A549 treated with GW870086 at 1 μM for 4 hours (cell line): ENCODE data around the gene TMEM223. TPM values are rescaled to one million over a fixed set of nuclear protein-coding genes. Genes with fewer than 3 reads are reported as not detected.

ENCODE experiments used
- total RNA-seq: library from RNA; stranded (reverse); fragments of 200-300 nt; extraction: Qiagen RNA extraction; gene quantifications from 5 replicates; pipeline ENCODE4 v1.2.3, GENCODE V29; 2022; ENCODE audit warnings: low read depth

Gene TMEM223
- 18.0 to 29.5 TPM (median 28.1 TPM) in 5 replicates for total RNA-seq

GRCh38 chr11:62791501-62792201 is at the start of gene TMEM223:
TSS of gene TMEM223 (minus strand) at chr11:62792006. CDS start at chr11:62791994, 12 bp downstream.

GRCh38 chr11:62839050-62839945 is 47.5 kb upstream of the TMEM223 start, which contains the start of gene WDR74:
TSS of gene WDR74 (minus strand) at chr11:62839590. CDS start at chr11:62839570, 20 bp downstream.

GRCh38 chr11:62832336-62833234 is 40.8 kb upstream of the TMEM223 start, which contains the start of gene TEX54:
TSS of gene TEX54 (minus strand) at chr11:62832841.

GRCh38 chr11:62831520-62832335 is 39.9 kb upstream of the TMEM223 start, which contains the start of gene STX5:
TSS of gene STX5 (minus strand) at chr11:62832051. CDS start at chr11:62831243, 808 bp downstream.

GRCh38 chr11:62805076-62805892 is 13.5 kb upstream of the TMEM223 start, which contains the start of gene NXF1:
TSS of gene NXF1 (minus strand) at chr11:62805440. CDS start at chr11:62805356, 84 bp downstream.

GRCh38 chr11:62787005-62787759 is 4.6 kb downstream of the TMEM223 start, which contains the start of gene TMEM179B:
TSS of gene TMEM179B (plus strand) at chr11:62787402. CDS start at chr11:62787432, 30 bp downstream.

GRCh38 chr11:62771144-62772021 is 20.4 kb downstream of the TMEM223 start, which contains the start of gene TAF6L:
TSS of gene TAF6L (plus strand) at chr11:62771396. CDS start at chr11:62775784, 4,388 bp downstream.

GRCh38 chr11:62753736-62754603 is 37.8 kb downstream of the TMEM223 start, which contains the start of gene ZBTB3:
TSS of gene ZBTB3 (minus strand) at chr11:62754160. CDS start at chr11:62753664, 496 bp downstream.

Other genes with a start within 250 kb of the TMEM223 start
- 304 to 395 TPM (median 360 TPM) in 5 replicates for gene AHNAK, start 245.2 kb downstream of the TMEM223 start, total RNA-seq
- 1,850 to 2,033 TPM (median 1,975 TPM) in 5 replicates for gene EEF1G, start 218.1 kb downstream of the TMEM223 start, total RNA-seq
- 12.2 to 15.0 TPM (median 14.7 TPM) in 5 replicates for gene TUT1, start 200.5 kb downstream of the TMEM223 start, total RNA-seq
- 82.9 to 91.9 TPM (median 87.9 TPM) in 5 replicates for gene MTA2, start 190.1 kb downstream of the TMEM223 start, total RNA-seq
- gene EML3, start 179.2 kb downstream of the TMEM223 start, total RNA-seq, result 17.5 to 23.8 TPM (median 22.3 TPM) in 5 replicates
- gene ROM1, start 178.7 kb downstream of the TMEM223 start, total RNA-seq, result 3.7 to 5.5 TPM (median 4.0 TPM) in 5 replicates
- gene B3GAT3, start 170.0 kb downstream of the TMEM223 start, total RNA-seq, result 41.9 to 58.0 TPM (median 50.7 TPM) in 5 replicates
- 237 to 277 TPM (median 252 TPM) in 5 replicates for gene GANAB, start 145.4 kb downstream of the TMEM223 start, total RNA-seq
- gene INTS5, start 138.7 kb downstream of the TMEM223 start, total RNA-seq, result 16.8 to 21.9 TPM (median 20.6 TPM) in 5 replicates
- 128 to 151 TPM (median 135 TPM) in 5 replicates for gene C11orf98, start 126.8 kb downstream of the TMEM223 start, total RNA-seq
- 10.6 to 15.9 TPM (median 12.7 TPM) in 5 replicates for gene CSKMT, start 126.7 kb downstream of the TMEM223 start, total RNA-seq
- 26.5 to 36.8 TPM (median 35.2 TPM) in 5 replicates for gene UQCC3, start 120.3 kb downstream of the TMEM223 start, total RNA-seq
- 3.8 to 4.6 TPM (median 4.2 TPM) in 5 replicates for gene LBHD1, start 119.7 kb downstream of the TMEM223 start, total RNA-seq
- 111 to 129 TPM (median 116 TPM) in 5 replicates for gene UBXN1, start 112.9 kb downstream of the TMEM223 start, total RNA-seq
- 0.06 to 0.17 TPM (median 0.10 TPM) in 4 of 5 replicates, not detected in the other for gene LRRN4CL, start 102.5 kb downstream of the TMEM223 start, total RNA-seq
- gene BSCL2, start 84.6 kb downstream of the TMEM223 start, total RNA-seq, result 61.1 to 97.7 TPM (median 72.8 TPM) in 5 replicates
- not detected in 5 replicates for gene GNG3, start 84.3 kb downstream of the TMEM223 start, total RNA-seq
- gene HNRNPUL2, start 64.5 kb downstream of the TMEM223 start, total RNA-seq, result 36.2 to 42.4 TPM (median 39.6 TPM) in 5 replicates
- 29.4 to 34.3 TPM (median 30.7 TPM) in 5 replicates for gene TTC9C, start 63.5 kb downstream of the TMEM223 start, total RNA-seq
- 1.2 to 1.9 TPM (median 1.4 TPM) in 5 replicates for gene ZBTB3, start 37.8 kb downstream of the TMEM223 start, total RNA-seq
- gene POLR2G, start 30.4 kb downstream of the TMEM223 start, total RNA-seq, result 172 to 182 TPM (median 178 TPM) in 5 replicates
- 12.1 to 14.7 TPM (median 12.9 TPM) in 5 replicates for gene TAF6L, start 20.6 kb downstream of the TMEM223 start, total RNA-seq
- 77.5 to 92.9 TPM (median 83.8 TPM) in 5 replicates for gene TMEM179B, start 4.6 kb downstream of the TMEM223 start, total RNA-seq
- 38.0 to 53.7 TPM (median 50.7 TPM) in 5 replicates for gene NXF1, start 13.4 kb upstream of the TMEM223 start, total RNA-seq
- gene STX5, start 40.0 kb upstream of the TMEM223 start, total RNA-seq, result 17.8 to 25.6 TPM (median 24.5 TPM) in 5 replicates
- gene TEX54, start 40.8 kb upstream of the TMEM223 start, total RNA-seq, result not detected in 5 replicates
- 73.9 to 82.8 TPM (median 77.6 TPM) in 5 replicates for gene WDR74, start 47.6 kb upstream of the TMEM223 start, total RNA-seq
- 877 to 1,068 TPM (median 992 TPM) in 5 replicates for gene SLC3A2, start 88.9 kb upstream of the TMEM223 start, total RNA-seq
- 0.06 TPM in 2 of 5 replicates, not detected in the others for gene CHRM1, start 129.4 kb upstream of the TMEM223 start, total RNA-seq
- gene SLC22A6, start 193.0 kb upstream of the TMEM223 start, total RNA-seq, result not detected in 5 replicates
- not detected in 5 replicates for gene SLC22A8, start 223.8 kb upstream of the TMEM223 start, total RNA-seq